ENCODE measurements around the gene PTPRF.

Gene PTPRF

GRCh38 chr1:43550598-43551246 is 20.0 kb downstream of the PTPRF start:
- no peak for ATAC-seq (ENCODE audit: insufficient read depth, low read depth)
- no peak overlapping the region for H3K4me2 ChIP-seq (ENCODE audit: insufficient read depth, low read length)
- DNase-seq = no peak
- no peak overlapping the region for H3K9ac ChIP-seq (ENCODE audit: low read depth, low read length)
- no peak overlapping the region for H2AFZ ChIP-seq (ENCODE audit: low read depth, low read length)
- H4K20me1 ChIP-seq (ENCODE audit: insufficient read depth, low read length) = no peaks in the 10 kb centered on the region
- no peak for TF ChIP-seq EZH2 (IDR thresholded peaks at IDR 0.05; ENCODE audit: borderline replicate concordance, low read depth, low read length, severe bottlenecking)
- TF ChIP-seq CTCF (IDR thresholded peaks at IDR 0.05; ENCODE audit: borderline replicate concordance, extremely low read depth, low read length, poor library complexity, severe bottlenecking) = no peak
- no peak overlapping the region for H3K4me3 ChIP-seq (ENCODE audit: low read depth in 1 of 2, low read length in 2 of 2)
- H3K27ac ChIP-seq (ENCODE audit: low read length) = no peak overlapping the region
- no peaks in the 10 kb centered on the region for H3K79me2 ChIP-seq (ENCODE audit: insufficient read depth, low read length)
- H3K4me1 ChIP-seq (ENCODE audit: insufficient read depth, low read length) = peaks cover 10% of the 10 kb centered on the region
- H3K9me3 ChIP-seq (ENCODE audit: insufficient read depth, low read length, severe bottlenecking) = no peaks in the 10 kb centered on the region
- no peaks in the 10 kb centered on the region for H3K36me3 ChIP-seq (ENCODE audit: insufficient read depth, low read length)
- no peaks in the 10 kb centered on the region for H3K27me3 ChIP-seq (ENCODE audit: insufficient read depth, low read length, poor library complexity)

- Histone ChIP-seq H3K9ac (ENCODE audit: low read depth, low read length) (no peak overlapping the region), H3K4me3 (ENCODE audit: low read depth in 1 of 2, low read length in 2 of 2) (no peak overlapping the region), H4K20me1 (ENCODE audit: insufficient read depth, low read length) (no peaks in the 10 kb centered on the region), H3K27me3 (ENCODE audit: insufficient read depth, low read length, poor library complexity) (no peaks in the 10 kb centered on the region), H3K4me2 (ENCODE audit: insufficient read depth, low read length) (no peak overlapping the region), H2AFZ (ENCODE audit: low read depth, low read length) (no peak overlapping the region), H3K27ac (ENCODE audit: low read length) (no peak overlapping the region), H3K36me3 (ENCODE audit: insufficient read depth, low read length) (no peaks in the 10 kb centered on the region), H3K4me1 (ENCODE audit: insufficient read depth, low read length) (peaks cover 10% of the 10 kb centered on the region), H3K9me3 (ENCODE audit: insufficient read depth, low read length, severe bottlenecking) (no peaks in the 10 kb centered on the region), H3K79me2 (ENCODE audit: insufficient read depth, low read length) (no peaks in the 10 kb centered on the region)
- TF ChIP-seq EZH2 (IDR thresholded peaks at IDR 0.05; ENCODE audit: borderline replicate concordance, low read depth, low read length, severe bottlenecking) (no peak), CTCF (IDR thresholded peaks at IDR 0.05; ENCODE audit: borderline replicate concordance, extremely low read depth, low read length, poor library complexity, severe bottlenecking) (no peak)
- DNase-seq (no peak), ATAC-seq (ENCODE audit: insufficient read depth, low read depth) (no peak)
Measured at GRCh38 chr1:43551396-43551888, 20.8 kb downstream of the PTPRF start.

GRCh38 chr1:43552059-43552742 is 21.5 kb downstream of the PTPRF start:
- H3K27me3 ChIP-seq (ENCODE audit: insufficient read depth, low read length, poor library complexity) = no peaks in the 10 kb centered on the region
- H3K27ac ChIP-seq (ENCODE audit: low read length) = no peak overlapping the region
- H3K9me3 ChIP-seq (ENCODE audit: insufficient read depth, low read length, severe bottlenecking) = no peaks in the 10 kb centered on the region
- no peaks in the 10 kb centered on the region for H3K79me2 ChIP-seq (ENCODE audit: insufficient read depth, low read length)
- no peak for ATAC-seq (ENCODE audit: insufficient read depth, low read depth)
- H3K4me3 ChIP-seq (ENCODE audit: low read depth in 1 of 2, low read length in 2 of 2) = no peak overlapping the region
- no peak overlapping the region for H3K9ac ChIP-seq (ENCODE audit: low read depth, low read length)
- no peak overlapping the region for H3K4me2 ChIP-seq (ENCODE audit: insufficient read depth, low read length)
- no peak for TF ChIP-seq CTCF (IDR thresholded peaks at IDR 0.05; ENCODE audit: borderline replicate concordance, extremely low read depth, low read length, poor library complexity, severe bottlenecking)
- no peak for TF ChIP-seq EZH2 (IDR thresholded peaks at IDR 0.05; ENCODE audit: borderline replicate concordance, low read depth, low read length, severe bottlenecking)
- no peak for DNase-seq
- no peak overlapping the region for H2AFZ ChIP-seq (ENCODE audit: low read depth, low read length)
- peaks cover 10% of the 10 kb centered on the region for H3K4me1 ChIP-seq (ENCODE audit: insufficient read depth, low read length)
- H4K20me1 ChIP-seq (ENCODE audit: insufficient read depth, low read length) = no peaks in the 10 kb centered on the region
- no peaks in the 10 kb centered on the region for H3K36me3 ChIP-seq (ENCODE audit: insufficient read depth, low read length)
